ENCODE results near the gene ST6GALNAC3.

GRCh38 chr1:76481672-76482071, 407.1 kb downstream of the ST6GALNAC3 start:
- TF ChIP-seq CTCF (IDR thresholded peaks at IDR 0.05), result no peak
- no peak for TF ChIP-seq POLR2A (IDR thresholded peaks at IDR 0.05)

All from heart left ventricle (tissue), 13 donors.